ENCODE results near the gene TLR7.

Gene TLR7

DNA sequence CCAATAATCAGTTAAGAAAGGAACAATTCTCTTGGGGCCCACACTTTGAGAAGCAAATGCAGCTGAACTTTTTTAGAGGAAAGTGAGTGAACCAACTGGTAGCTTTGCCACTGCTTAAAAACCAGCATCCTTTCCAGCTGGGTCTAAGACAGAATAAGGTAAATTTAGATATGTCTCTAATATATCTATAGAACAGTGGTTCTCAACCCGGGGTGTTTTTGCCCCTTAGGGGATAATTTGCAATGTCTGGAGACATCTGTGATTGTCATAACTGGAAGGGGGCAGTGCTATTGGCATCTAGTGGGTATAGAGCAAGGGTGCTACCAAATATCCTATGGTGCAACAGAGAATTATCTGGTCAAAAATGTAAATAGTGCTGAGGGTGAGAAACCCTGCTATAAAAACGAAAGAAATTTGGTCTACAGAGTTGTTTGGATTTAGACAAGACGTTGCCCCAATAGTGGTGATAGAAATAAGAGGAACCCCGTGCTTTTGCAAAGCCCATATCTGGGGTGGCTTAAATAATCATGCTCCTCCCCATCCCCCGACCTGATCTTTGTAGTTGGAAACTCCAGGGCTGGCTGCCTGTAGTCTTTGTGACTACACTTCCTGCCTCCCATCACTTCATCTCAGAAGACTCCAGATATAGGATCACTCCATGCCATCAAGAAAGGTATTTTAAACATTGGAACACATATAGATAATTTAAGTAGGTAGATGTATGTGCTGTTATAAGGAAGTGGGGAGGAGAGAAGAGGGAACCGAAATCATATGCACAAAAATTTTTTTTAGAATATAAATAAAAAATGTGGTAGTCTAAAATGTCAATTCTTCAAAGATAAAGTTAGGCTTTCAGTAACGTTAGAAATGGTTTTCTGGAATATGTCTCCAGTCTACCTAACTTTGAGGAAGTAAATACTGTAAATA is at the start of gene TLR7:
TLR7 (plus strand) TSS at position 622 of the 927 bp plus-strand sequence. CDS start 507 bp downstream, outside the sequence.
- no peak for DNase-seq

DNA sequence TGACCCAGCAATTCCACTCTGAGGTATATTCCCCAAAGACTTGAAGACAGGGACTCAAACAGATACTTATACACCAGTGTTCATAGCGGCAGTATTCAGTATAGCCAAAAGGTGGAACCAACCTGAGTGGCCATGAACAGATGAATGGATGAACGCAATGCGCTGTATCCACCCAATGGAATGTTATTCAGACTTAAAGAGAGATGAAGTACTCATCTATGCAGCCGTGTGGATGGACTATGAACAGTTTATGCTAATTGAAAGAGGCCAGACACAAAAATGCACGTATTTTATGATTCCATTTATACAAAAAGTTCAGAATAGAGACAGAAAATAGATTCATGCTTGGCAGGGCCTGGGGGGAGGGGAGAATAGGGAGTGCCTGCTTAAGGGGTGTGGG is 49.3 kb upstream of the TLR7 start:
- no peak for DNase-seq

DNA sequence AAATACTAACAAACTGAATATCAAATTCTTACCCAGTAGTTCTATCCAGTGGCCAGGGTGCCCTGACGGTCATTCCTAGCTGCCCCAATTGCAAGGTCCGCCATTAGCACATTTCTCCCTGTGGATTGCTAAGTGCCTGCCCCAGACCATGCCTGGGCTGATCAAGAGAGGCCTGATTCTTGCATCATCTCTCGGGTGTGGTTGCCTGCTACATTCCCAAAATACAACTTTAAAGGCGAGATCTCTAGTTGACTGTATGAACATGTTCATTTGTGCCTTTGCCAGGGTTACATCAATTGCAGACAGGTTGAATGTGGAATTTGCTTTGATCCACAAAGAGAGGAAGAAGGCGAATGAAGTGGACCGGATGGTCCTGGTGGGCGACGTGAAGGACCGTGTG is 47.6 kb upstream of the TLR7 start:
- DNase-seq = no peak

DNA sequence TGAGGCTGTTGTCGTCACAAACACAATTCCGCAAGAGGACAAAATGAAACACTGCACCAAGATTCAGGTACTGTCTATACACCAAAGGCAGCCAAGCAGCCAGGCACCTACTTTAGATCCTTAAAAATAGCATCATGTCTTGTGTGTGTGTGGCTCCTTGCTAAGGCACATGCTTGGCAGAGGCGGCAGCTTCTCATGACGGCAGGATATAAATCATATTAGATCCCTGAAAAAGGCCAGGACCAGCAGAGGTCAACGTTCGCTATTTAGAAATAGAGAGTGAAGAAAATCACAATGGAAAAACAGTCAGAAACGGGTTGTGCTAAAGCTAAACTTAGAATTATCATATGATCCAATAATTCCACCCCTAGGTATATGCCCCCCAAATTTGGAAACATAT is 46.1 kb upstream of the TLR7 start:
- no peak for DNase-seq

DNA sequence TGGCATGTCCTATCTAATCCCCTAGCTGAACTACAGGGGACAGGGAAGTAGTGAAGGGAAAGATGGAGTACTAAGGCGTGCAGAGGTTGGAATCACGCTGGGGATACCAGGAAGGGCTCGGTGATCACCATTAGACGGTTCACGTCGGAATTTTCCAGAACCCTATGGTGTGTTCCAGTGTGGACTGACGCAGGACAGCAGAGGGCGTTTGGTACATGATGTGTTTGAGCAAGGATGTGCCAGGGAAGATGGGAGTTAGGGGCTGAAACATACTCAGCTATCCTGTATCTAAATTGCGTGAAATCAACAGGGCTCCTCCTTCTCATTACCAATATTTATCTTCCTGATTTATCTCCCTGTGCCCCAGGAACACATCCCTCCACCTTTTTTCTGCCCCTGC is 41.9 kb upstream of the TLR7 start:
- DNase-seq = no peak

DNA sequence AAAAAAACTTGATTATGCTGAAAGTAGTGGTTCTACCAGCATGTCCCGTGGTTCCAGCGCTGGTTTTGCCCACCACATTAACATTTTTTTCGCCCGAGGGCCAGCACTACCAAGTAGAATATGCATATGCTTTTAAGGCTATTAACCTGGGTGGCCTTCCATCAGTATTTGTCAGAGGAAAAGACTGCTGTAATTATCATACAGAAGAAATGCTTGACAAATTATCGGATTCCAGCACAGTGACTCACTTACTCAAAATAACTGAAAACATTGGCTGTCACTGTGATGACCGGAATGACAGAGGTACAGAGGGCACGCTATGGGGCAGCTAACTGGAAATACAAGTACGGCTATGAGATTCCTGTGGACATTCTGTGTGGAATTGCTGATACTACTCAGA is 41.1 kb upstream of the TLR7 start:
- DNase-seq = no peak

DNA sequence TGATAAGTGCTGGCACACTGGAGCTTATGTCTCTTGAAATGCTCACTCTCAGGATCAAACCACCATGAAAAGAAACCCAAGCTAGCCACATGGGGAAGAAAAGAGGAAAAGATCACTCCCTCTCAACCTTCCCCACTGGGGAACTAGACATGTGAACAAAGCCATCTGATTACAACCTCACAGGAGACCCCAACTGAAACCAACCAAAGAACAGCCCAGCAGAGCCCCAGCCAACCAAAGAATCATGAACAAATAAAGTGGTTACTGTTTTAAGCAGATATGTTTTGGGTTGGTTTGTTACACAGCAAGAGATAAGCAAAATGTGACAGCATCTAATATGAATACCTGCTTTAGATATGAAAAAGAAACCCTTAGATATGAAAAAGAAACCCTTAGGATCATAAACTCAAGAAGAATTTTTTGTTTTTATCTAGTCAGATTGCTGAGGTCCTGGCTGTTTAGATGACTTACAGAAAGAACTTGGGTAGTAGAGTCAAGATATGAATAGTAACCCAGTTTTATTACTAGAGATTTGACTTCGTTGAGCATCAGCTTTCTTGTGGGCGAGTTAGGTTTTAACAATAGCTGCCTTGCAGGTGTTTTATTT is 23.7 kb upstream of the TLR7 start:
- no peak for DNase-seq

DNA sequence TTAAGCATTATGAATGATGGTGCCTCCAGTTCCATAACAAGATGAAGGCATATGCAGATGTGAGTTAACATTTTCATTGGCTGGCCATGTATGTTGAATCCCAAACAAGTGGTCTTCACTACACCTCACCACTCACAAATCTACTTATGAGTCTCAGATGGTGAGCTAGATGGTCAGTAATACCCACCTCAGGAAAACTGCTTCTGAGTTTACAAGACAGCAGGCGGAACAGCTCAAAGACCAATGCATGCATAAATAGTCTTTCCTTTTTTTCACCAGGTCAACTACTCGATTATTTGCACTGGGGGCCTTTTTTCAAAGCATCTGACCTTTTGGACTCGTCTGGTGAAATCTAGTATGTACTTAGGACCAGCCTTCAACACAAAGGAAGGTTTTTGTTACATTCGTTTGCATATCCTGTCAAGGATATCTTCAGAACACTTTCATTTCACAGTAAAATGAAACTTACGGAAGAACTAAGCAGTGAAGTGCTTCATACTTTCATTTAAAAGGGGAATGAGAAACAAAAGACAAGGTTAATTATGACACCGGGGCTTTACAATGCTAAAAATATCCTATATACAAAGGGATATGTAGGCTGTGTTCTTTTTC is 23.1 kb upstream of the TLR7 start:
- DNase-seq = no peak

DNA sequence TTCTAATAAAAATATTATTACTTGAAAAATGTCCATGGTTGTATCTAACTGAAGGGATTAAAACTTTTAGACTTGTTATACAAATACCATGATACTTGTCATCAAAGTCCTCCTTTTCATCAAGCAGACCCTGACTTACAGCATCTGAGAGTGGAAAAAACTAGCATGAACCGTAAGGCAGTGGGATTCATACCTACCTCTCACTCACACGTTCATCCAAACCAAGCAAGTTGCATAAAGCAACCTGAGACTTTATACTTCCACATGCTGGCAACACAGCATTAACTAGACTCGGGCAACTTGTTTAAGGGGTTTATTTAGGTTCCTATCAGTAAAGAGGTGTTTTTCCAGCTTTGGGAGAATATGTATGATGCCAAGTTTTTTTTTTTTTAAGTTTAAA is 22.6 kb upstream of the TLR7 start:
- no peak for DNase-seq

DNA sequence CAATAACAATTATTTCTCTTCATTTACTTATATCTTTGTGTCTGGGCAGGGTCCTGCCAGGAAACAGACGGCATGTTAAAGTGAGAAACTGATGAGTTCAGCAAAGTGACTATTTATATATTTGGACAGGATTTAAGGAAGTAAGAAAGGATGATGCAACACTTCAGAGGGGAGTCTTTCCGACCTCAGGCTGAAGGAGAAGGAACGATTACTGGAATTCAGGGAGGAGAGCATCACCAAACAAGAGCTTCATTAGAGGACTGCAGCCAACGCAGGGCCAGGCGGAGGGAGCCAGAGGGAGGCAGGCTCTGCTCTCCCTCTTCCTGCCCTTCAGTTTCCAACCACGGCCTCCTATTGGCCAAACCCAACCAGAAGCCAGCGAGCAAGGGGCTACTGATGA is 1.5 kb upstream of the TLR7 start:
- DNase-seq = no peak

DNA sequence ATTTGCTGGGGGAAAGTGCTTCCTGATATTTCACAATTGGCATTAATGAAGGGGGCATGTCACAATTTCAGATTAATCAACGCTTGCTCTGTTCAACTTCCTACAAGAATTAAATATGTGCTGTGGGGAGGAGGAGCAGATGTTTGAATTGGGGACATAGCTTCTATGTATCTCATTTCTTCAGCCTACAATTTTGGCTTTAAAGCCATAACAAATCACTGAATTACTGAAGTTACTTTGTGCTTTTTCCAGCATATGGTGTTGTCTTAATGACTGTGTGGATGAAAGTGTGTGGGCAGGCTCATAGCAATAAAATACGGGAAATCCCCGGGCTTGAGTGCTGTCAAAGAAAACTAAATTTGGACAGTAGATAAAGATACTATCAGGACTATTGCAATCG is 813 bp downstream of the TLR7 start:
- no peak for DNase-seq

DNA sequence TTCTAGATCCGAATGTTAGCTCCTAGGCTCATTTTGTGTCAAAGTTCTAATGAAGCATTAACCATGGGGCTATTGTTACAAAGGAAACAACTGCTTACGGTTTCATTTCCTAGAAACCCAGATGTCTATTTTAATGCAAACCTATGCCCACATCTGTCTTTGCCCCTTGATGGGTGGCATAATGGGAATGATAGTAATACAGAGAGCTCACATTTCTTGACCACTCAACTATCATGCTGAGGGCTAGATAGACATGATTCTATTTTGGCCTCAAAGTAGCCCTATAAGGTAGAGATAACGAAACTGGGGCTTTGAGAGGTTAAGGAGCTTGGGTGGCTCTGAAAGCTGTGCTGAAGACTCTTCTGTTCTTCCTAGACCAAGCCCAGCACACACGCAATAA is 1.9 kb downstream of the TLR7 start:
- no peak for DNase-seq

DNA sequence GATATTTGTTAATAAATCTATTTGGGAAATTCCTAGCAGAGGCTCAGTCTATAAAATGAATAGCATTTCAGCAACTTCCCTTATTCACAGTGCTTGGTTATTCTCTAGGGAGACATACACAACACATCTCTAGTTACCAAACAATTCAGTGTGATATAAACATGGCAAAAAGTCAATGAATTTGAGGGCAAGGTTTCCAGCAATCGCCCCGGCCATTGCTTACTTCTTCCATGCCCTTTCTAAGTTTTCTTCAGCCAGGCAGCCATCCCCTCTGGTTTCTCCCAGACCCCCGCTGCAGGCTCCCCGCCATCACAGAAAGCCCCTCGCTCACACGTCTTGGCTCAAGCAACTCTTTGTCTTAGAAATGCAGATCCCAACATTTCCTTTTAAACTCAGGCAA is 4.4 kb downstream of the TLR7 start:
- no peak for DNase-seq

DNA sequence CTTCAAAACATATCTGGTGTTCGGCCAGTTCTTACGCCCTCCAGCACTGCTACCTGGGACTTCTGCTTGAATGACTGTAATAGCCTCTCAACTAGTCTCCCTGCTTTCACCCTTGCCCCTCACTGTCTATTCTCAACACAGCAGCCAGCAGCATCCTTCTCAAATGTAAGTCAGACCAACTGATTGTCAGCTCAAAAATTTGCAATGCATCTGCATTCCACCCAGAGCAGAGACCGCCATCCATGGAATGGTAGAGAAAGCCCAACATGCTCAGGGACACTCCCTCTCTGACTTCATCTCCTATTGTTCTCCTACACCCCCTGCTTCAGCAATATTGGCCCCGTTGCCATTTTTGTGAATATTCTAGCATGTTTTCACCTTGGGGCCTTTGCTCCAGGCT is 5.9 kb downstream of the TLR7 start:
- no peak for DNase-seq

DNA sequence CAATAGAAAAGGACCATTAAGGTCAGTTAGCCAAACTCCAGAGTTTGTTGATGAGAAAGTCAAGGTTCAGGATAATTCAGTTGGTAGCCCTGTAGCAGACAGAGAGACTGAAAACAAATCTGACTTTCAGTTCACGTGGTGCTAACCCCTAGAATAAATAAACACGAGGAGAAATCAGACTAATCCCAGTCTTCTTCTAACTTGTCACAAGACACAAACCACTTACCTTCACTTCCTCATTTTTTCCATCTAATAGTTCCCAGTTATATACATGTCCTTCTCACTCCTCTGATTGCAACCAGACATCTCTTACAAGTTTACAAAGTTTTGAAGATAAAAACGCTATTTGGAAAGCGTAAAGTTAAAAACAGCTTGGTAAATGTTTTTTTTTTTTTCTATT is 7.7 kb downstream of the TLR7 start:
- no peak for DNase-seq

DNA sequence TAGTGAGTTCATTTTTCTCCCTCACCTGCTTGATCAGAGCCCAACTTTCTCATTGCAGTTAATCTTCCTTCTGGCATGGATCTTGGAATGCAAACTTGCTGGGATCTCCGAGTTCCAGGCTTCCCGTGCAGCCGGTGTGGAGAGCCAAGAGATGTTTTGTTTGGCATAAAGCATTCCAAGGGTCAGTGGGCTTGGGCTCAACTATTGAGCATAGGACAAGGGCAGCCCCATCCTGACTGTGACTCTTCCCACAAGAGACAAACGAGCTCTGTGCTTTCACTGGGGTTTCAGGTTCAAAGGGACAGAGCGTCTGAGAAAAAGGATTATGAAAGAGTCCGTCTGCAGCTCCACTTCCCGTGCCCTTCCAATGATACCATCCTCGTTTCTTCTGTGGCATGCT is 10.5 kb downstream of the TLR7 start:
- no peak for DNase-seq

DNA sequence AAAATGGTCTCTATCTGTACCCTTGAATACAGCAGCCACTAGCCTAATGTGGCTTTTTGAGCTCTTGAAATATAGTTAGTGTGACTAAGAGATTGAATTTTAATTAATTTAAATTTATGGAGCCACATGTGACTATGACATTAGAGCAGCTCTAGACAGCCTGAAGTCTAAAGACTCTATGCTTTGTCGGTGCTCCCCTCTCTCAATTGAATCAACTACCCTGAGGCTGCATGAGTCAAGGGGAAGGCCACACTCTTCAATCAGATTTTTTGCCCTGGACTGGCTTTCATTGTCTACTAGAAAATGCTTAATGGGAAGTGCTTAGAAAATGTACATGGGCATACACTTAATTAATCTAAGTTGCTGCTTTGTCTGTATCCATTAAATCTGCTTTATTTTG is 11.7 kb downstream of the TLR7 start:
- no peak for DNase-seq

DNA sequence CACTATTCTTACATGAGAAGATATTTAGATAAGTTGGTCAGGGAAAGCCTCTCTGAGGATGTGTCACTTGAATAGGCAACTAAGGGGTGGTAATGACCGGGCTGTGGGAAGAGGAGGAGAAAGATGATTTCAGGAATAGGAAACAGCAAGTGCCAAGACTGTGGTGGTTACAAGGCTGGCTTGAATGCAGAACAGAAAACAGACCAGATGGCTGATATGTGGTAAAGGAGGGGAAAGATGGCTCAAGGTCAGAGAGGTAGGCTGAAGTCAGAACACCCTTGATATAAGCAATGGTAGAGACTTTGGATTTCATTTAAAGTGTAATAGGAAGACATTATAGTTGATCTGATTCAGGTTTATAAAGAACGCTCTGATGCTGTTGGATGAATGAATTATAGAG is 15.0 kb downstream of the TLR7 start:
- no peak for DNase-seq

DNA sequence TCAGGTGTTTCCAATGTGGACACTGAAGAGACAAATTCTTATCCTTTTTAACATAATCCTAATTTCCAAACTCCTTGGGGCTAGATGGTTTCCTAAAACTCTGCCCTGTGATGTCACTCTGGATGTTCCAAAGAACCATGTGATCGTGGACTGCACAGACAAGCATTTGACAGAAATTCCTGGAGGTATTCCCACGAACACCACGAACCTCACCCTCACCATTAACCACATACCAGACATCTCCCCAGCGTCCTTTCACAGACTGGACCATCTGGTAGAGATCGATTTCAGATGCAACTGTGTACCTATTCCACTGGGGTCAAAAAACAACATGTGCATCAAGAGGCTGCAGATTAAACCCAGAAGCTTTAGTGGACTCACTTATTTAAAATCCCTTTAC is 18.6 kb downstream of the TLR7 start:
- no peak for DNase-seq

DNA sequence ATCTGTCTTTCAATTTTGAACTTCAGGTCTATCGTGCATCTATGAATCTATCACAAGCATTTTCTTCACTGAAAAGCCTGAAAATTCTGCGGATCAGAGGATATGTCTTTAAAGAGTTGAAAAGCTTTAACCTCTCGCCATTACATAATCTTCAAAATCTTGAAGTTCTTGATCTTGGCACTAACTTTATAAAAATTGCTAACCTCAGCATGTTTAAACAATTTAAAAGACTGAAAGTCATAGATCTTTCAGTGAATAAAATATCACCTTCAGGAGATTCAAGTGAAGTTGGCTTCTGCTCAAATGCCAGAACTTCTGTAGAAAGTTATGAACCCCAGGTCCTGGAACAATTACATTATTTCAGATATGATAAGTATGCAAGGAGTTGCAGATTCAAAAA is 19.7 kb downstream of the TLR7 start:
- DNase-seq = no peak

DNA sequence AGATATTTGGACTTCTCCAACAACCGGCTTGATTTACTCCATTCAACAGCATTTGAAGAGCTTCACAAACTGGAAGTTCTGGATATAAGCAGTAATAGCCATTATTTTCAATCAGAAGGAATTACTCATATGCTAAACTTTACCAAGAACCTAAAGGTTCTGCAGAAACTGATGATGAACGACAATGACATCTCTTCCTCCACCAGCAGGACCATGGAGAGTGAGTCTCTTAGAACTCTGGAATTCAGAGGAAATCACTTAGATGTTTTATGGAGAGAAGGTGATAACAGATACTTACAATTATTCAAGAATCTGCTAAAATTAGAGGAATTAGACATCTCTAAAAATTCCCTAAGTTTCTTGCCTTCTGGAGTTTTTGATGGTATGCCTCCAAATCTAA is 20.3 kb downstream of the TLR7 start:
- DNase-seq = no peak

DNA sequence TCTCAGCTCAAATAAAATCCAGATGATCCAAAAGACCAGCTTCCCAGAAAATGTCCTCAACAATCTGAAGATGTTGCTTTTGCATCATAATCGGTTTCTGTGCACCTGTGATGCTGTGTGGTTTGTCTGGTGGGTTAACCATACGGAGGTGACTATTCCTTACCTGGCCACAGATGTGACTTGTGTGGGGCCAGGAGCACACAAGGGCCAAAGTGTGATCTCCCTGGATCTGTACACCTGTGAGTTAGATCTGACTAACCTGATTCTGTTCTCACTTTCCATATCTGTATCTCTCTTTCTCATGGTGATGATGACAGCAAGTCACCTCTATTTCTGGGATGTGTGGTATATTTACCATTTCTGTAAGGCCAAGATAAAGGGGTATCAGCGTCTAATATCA is 20.9 kb downstream of the TLR7 start:
- no peak for DNase-seq

DNA sequence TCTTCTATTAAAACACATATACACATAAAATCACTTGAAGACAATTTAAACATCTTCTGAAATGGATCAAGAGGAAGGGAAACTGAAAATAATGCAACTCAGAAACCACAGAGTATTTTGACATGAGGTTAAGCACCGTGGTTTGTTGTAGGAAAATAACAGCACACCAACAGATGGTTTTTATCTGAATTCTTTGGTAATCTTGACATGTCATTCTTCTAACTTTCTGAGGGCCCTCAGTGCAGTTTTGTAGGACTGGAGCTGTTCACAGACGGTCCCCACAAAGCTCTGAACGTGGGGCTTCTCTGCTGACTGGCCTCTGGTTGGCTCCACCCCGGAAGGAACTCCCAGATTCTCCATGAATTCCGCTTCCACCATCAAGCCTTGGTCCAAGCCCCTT is 23.6 kb downstream of the TLR7 start:
- no peak for DNase-seq

DNA sequence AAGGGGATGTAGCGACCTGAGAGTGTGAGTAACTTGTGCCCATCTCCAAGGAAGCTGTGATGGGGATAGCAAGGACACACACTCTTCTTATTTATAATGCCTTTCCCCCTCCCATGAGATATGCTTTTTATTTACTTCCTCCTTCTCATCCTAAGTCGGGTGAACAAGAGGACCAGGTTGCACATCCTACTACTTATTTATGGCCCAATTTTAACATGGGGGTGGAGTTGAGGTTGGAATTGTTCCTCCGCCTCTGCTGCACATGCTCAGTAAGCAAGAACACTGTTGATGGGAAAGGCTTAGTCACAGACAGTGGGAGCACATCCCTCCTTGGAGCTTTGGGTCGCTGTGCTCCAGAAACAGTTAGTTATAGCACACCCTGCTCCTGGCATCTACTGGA is 24.3 kb downstream of the TLR7 start:
- no peak for DNase-seq
